ENCODE measurements around the gene TMPRSS13. TPM values are rescaled to one million over a fixed set of nuclear protein-coding genes. Genes with fewer than 3 reads are reported as not detected.

The TMPRSS13 gene
- total and polyA plus RNA-seq, 2 experiments from 2014 or later: not detected

DNA sequence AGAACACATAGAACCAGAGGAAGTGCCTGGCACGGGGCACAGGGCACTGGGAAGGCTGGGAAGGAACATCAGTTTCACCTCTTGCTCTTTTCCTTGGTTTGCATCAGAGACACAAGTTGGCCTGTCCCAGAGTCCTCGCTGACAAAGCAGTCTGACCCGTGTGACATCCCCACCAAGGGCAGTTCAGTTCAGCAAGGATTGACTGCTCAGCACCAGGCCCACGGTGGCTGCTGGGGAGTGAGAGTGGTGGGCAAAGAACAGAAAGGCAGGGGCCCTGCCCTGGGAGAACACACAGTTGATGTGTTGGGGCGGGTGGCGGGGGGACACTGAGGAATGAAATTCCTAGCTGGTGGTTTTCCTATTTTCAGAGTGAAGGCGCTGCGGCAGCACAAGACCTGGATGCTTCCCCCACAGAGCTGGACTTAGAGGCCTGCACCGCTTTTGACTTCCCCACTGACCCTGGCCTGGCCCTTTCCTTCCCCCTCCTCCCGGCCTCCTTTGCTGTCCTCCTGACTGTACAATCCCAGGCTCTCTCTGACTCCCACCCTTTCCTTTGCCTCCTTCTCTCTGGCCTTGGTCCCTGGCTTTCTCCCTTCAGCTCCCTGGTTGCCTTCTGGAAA lies 2.2 kb upstream of the TMPRSS13 start:
- no peak for TF ChIP-seq EZH2phosphoT487 (IDR thresholded peaks at IDR 0.05; ENCODE audit: insufficient read depth, low read depth)
- TF ChIP-seq EZH2 (IDR thresholded peaks at IDR 0.05; ENCODE audit: insufficient read depth, poor library complexity, severe bottlenecking): no peak
- H3K9me3 ChIP-seq (ENCODE audit: low read depth): no peaks in the 10 kb centered on the region
- H3K36me3 ChIP-seq (ENCODE audit: low read depth): no peaks in the 10 kb centered on the region
- no peak overlapping the region for H3K9ac ChIP-seq
- no peaks in the 10 kb centered on the region for H3F3A ChIP-seq (ENCODE audit: insufficient read depth)
- H2AFZ ChIP-seq: no peak overlapping the region
- no peaks in the 10 kb centered on the region for H3K4me1 ChIP-seq (ENCODE audit: insufficient read depth)
- in situ Hi-C loops (cut with MboI): no loop called here
- H3K79me2 ChIP-seq (ENCODE audit: insufficient read depth): no peaks in the 10 kb centered on the region
- H3K27me3 ChIP-seq (replicated peaks; ENCODE audit: insufficient read depth): peaks cover 17% of the 10 kb centered on the region
- no peaks in the 10 kb centered on the region for H4K20me1 ChIP-seq (ENCODE audit: insufficient read depth)
- WGBS, 2 experiments (ENCODE audit: low coverage in 1 of 2, low lambda C conversion rate in 2 of 2, missing lambda C conversion rate in 2 of 2): 64 to 74% methylated on average over 10 of the region's 10 CpGs
- H3K4me2 ChIP-seq (ENCODE audit: unreplicated experiment): no peak overlapping the region
- no peaks in the 10 kb centered on the region for H3K9me2 ChIP-seq (ENCODE audit: insufficient read depth)
- no peak for DNase-seq
- no peak overlapping the region for H3K4me3 ChIP-seq
- no peak overlapping the region for H3K27ac ChIP-seq

DNA sequence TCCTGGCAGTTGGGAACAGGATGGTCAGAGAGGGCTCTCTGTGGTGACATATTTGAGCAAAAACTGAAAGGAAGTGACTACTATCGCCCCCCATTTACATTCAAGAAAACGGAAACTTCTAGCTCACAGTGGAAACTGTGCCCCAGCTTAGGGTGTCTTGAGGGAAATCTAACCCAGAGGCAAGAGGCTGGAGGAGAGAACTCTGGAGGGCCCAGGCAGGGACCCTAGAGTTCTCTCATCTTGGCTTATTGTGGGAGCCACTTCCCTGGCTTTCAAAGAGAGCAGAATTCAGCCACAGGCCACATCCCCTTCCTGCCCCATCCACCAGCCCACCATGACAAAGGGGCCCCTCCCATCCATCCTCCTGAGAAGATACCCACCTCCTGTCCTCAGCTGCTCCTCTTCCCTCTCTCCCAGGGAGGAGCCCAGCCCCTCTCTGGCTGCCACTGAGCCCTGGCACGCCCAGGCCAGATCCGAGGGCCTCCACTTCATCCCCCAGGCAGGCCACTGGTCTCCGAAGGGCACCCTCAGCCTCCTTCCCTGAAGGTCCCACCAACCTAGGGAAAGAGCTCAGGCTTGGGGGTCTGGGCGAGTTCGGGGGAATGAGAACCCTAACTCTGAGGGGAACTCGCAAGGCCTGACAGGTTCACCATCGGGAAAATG lies 1.6 kb upstream of the TMPRSS13 start:
- WGBS, 2 experiments (ENCODE audit: low coverage in 1 of 2, low lambda C conversion rate in 2 of 2, missing lambda C conversion rate in 2 of 2): 55% methylated on average over 9 of the region's 9 CpGs
- H3K36me3 ChIP-seq (ENCODE audit: low read depth): no peaks in the 10 kb centered on the region
- in situ Hi-C loops (cut with MboI): no loop called here
- H3K9me3 ChIP-seq (ENCODE audit: low read depth): no peaks in the 10 kb centered on the region
- TF ChIP-seq EZH2 (IDR thresholded peaks at IDR 0.05; ENCODE audit: insufficient read depth, poor library complexity, severe bottlenecking) (no peak), EZH2phosphoT487 (IDR thresholded peaks at IDR 0.05; ENCODE audit: insufficient read depth, low read depth) (no peak)
- H2AFZ ChIP-seq: no peak overlapping the region
- no peaks in the 10 kb centered on the region for H3F3A ChIP-seq (ENCODE audit: insufficient read depth)
- no peak overlapping the region for H3K27ac ChIP-seq
- peaks cover 11% of the 10 kb centered on the region; the same call in 1 of the 2 replicates for H3K27me3 ChIP-seq (replicated peaks; ENCODE audit: insufficient read depth)
- no peak overlapping the region for H3K4me3 ChIP-seq
- no peaks in the 10 kb centered on the region for H3K9me2 ChIP-seq (ENCODE audit: insufficient read depth)
- no peak overlapping the region for H3K4me2 ChIP-seq (ENCODE audit: unreplicated experiment)
- no peaks in the 10 kb centered on the region for H4K20me1 ChIP-seq (ENCODE audit: insufficient read depth)
- no peaks in the 10 kb centered on the region for H3K79me2 ChIP-seq (ENCODE audit: insufficient read depth)
- no peak overlapping the region for H3K9ac ChIP-seq
- DNase-seq: no peak
- H3K4me1 ChIP-seq (ENCODE audit: insufficient read depth): no peaks in the 10 kb centered on the region

DNA sequence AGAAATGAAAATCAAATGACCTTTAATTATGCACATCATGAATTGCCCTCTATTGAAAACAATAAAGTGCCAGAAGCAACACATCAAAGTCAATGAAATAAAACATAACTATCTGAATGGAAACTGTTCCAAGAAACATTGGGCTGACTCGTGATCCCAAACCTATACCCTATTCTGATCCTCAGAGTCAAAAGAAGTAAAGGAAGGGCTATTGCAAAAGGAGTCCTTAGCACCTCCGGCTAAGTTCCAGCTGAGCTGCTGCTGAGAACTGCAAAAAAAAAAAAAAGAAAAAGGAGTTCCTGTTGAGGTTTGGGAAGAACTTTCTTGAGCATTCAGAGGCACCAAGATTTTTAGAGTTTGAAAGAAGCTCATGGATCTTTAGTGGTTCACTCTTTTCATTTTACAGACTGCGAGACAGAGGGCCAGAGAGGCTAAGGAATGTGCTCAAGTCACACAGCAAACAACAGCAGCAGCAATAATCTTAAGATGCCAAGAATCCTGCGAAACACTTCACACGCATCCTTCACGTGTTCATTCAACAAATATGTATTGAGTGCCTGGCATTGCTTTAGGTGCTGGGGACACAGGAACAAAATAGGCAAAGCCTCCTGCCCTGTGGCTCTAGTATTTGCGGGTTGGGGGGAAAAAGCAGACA lies 841 bp upstream of the TMPRSS13 start:
- Histone ChIP-seq H3F3A (ENCODE audit: insufficient read depth) (no peaks in the 10 kb centered on the region), H3K9me2 (ENCODE audit: insufficient read depth) (no peaks in the 10 kb centered on the region), H3K4me2 (ENCODE audit: unreplicated experiment) (no peak overlapping the region), H3K9ac (no peak overlapping the region), H3K9me3 (ENCODE audit: low read depth) (no peaks in the 10 kb centered on the region), H3K27me3 (replicated peaks; ENCODE audit: insufficient read depth) (peaks cover 11% of the 10 kb centered on the region; the same call in 1 of the 2 replicates), H3K27ac (no peak overlapping the region), H3K79me2 (ENCODE audit: insufficient read depth) (no peaks in the 10 kb centered on the region), H3K36me3 (ENCODE audit: low read depth) (no peaks in the 10 kb centered on the region), H3K4me1 (ENCODE audit: insufficient read depth) (no peaks in the 10 kb centered on the region), H2AFZ (no peak overlapping the region), H3K4me3 (no peak overlapping the region), H4K20me1 (ENCODE audit: insufficient read depth) (no peaks in the 10 kb centered on the region)
- DNase-seq: no peak
- 59 to 61% methylated on average over 7 of the region's 7 CpGs for WGBS, 2 experiments (ENCODE audit: low coverage in 1 of 2, low lambda C conversion rate in 2 of 2, missing lambda C conversion rate in 2 of 2)
- in situ Hi-C loops (cut with MboI): no loop called here
- TF ChIP-seq EZH2phosphoT487 (IDR thresholded peaks at IDR 0.05; ENCODE audit: insufficient read depth, low read depth) (no peak), EZH2 (IDR thresholded peaks at IDR 0.05; ENCODE audit: insufficient read depth, poor library complexity, severe bottlenecking) (no peak)

DNA sequence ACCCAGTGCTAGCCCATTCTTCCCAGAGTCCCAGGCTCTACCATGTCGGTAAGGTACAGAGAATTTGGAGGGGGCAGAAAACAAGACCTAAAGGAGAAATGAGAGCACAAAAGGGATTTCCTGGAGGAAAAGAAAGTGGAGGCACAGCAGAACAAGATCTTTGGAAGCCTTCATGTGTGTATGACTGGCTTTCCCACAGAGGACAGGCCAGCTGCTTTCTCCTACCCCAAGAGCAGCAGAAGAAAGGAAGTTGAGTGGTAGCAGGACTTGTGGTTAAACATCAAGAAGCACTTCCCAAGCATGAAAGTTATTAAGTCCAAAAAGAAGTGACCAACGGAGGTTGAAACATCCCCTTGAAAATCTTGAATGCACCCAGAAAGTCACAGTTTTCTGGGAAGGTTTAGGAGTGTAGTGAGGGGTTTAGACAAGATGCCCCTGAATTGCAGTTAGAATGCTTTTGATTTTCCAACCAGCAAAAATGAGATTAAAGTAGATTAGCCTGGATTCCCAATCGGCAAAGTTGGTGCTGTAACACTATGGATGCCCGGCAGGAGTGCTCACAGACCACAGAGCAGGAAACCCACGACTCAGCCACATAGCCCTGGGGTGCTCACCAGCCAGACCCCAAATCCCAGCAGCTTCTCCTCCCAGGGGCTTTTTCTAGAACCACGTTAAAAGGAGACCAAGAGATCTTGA lies 608 bp downstream of the TMPRSS13 start:
- H3F3A ChIP-seq (ENCODE audit: insufficient read depth): no peaks in the 10 kb centered on the region
- no peaks in the 10 kb centered on the region for H3K9me3 ChIP-seq (ENCODE audit: low read depth)
- H4K20me1 ChIP-seq (ENCODE audit: insufficient read depth): no peaks in the 10 kb centered on the region
- no peaks in the 10 kb centered on the region for H3K4me1 ChIP-seq (ENCODE audit: insufficient read depth)
- no peak overlapping the region for H3K27ac ChIP-seq
- no peaks in the 10 kb centered on the region for H3K9me2 ChIP-seq (ENCODE audit: insufficient read depth)
- no peaks in the 10 kb centered on the region for H3K79me2 ChIP-seq (ENCODE audit: insufficient read depth)
- H3K4me3 ChIP-seq: no peak overlapping the region
- H3K27me3 ChIP-seq (replicated peaks; ENCODE audit: insufficient read depth): peaks cover 11% of the 10 kb centered on the region; the same call in 1 of the 2 replicates
- in situ Hi-C loops (cut with MboI): no loop called here
- H3K36me3 ChIP-seq (ENCODE audit: low read depth): no peaks in the 10 kb centered on the region
- no peak for DNase-seq
- no peak overlapping the region for H2AFZ ChIP-seq
- no peak overlapping the region for H3K4me2 ChIP-seq (ENCODE audit: unreplicated experiment)
- WGBS, 2 experiments (ENCODE audit: low coverage in 1 of 2, low lambda C conversion rate in 2 of 2, missing lambda C conversion rate in 2 of 2): 44 to 48% methylated on average over 6 of the region's 6 CpGs
- no peak overlapping the region for H3K9ac ChIP-seq
- no peak for TF ChIP-seq EZH2 (IDR thresholded peaks at IDR 0.05; ENCODE audit: insufficient read depth, poor library complexity, severe bottlenecking)
- no peak for TF ChIP-seq EZH2phosphoT487 (IDR thresholded peaks at IDR 0.05; ENCODE audit: insufficient read depth, low read depth)
